HG02852 (cell line): ENCODE results near the gene TRAPPC2.
"Not testable (repeated sequence)": the region's sequence is repeated elsewhere in the genome, so short reads cannot be mapped to it uniquely, and the experiment has no call there.

Source experiments
- ATAC-seq: cut with Tn5 transposase; IDR thresholded peaks from one replicate; pipeline ENCODE4 v1.9.1; 2021; ENCODE audit warnings: mild to moderate bottlenecking, moderate library complexity; ENCODE audit not compliant: unreplicated experiment

TRAPPC2 gene

GRCh38 chrX:13748486-13748885, 14.1 kb upstream of the TRAPPC2 start:
- ATAC-seq = no peak

- ATAC-seq = no peak
Measured at GRCh38 chrX:13747836-13748235, 13.4 kb upstream of the TRAPPC2 start.

- peak; percentile 88 for ATAC-seq
Measured at GRCh38 chrX:13742397-13743176, 8.2 kb upstream of the TRAPPC2 start.

- no peak for ATAC-seq
Measured at GRCh38 chrX:13741695-13742094, 7.3 kb upstream of the TRAPPC2 start.

- no peak for ATAC-seq
Measured at GRCh38 chrX:13733506-13733905, 914 bp downstream of the TRAPPC2 start.

GRCh38 chrX:13732246-13733067, 2.0 kb downstream of the TRAPPC2 start:
- no peak for ATAC-seq

GRCh38 chrX:13730523-13730922, 3.9 kb downstream of the TRAPPC2 start:
- not testable (repeated sequence) for ATAC-seq

GRCh38 chrX:13726583-13726982, 7.8 kb downstream of the TRAPPC2 start:
- ATAC-seq = not testable (repeated sequence)

- ATAC-seq = not testable (repeated sequence)
Measured at GRCh38 chrX:13724878-13725277, 9.5 kb downstream of the TRAPPC2 start.

GRCh38 chrX:13721819-13722519, 12.5 kb downstream of the TRAPPC2 start:
- ATAC-seq = no peak

- no peak for ATAC-seq
Measured at GRCh38 chrX:13721371-13721770, 13.0 kb downstream of the TRAPPC2 start.

- no peak for ATAC-seq
Measured at GRCh38 chrX:13719192-13719856, 15.1 kb downstream of the TRAPPC2 start.

- ATAC-seq = no peak
Measured at GRCh38 chrX:13717700-13718472, 16.5 kb downstream of the TRAPPC2 start.

- ATAC-seq = no peak
Measured at GRCh38 chrX:13716905-13717304, 17.5 kb downstream of the TRAPPC2 start.

GRCh38 chrX:13716455-13716854, 18.0 kb downstream of the TRAPPC2 start:
- ATAC-seq = no peak

GRCh38 chrX:13711141-13711540, 23.3 kb downstream of the TRAPPC2 start:
- ATAC-seq = no peak

GRCh38 chrX:13703589-13703988, 30.8 kb downstream of the TRAPPC2 start:
- no peak for ATAC-seq

GRCh38 chrX:13703135-13703534, 31.3 kb downstream of the TRAPPC2 start:
- no peak for ATAC-seq

GRCh38 chrX:13702111-13702789, 32.2 kb downstream of the TRAPPC2 start:
- no peak for ATAC-seq

- no peak for ATAC-seq
Measured at GRCh38 chrX:13700380-13700779, 34.0 kb downstream of the TRAPPC2 start.
